Fibroblast of pulmonary artery (primary cell): ENCODE results near the gene NSD1.

Experiments used
- DNase-seq: peaks from one replicate; pipeline ENCODE4 v3.0.0-alpha.2; 2010; ENCODE audit warnings: low read depth
- H3K4me3 ChIP-seq: replicated peaks from 2 replicates; pipeline ENCODE4 v1.5.1; 2011; ENCODE audit warnings: low read depth, mild to moderate bottlenecking, control low read depth, low read length, moderate library complexity
- CTCF ChIP-seq: IDR thresholded peaks from 2 replicates; pipeline ENCODE4 v1.5.1; 2011; ENCODE audit warnings: mild to moderate bottlenecking, control low read depth, low read length, inconsistent platforms; ENCODE audit errors: missing control alignments

NSD1 gene

DNA sequence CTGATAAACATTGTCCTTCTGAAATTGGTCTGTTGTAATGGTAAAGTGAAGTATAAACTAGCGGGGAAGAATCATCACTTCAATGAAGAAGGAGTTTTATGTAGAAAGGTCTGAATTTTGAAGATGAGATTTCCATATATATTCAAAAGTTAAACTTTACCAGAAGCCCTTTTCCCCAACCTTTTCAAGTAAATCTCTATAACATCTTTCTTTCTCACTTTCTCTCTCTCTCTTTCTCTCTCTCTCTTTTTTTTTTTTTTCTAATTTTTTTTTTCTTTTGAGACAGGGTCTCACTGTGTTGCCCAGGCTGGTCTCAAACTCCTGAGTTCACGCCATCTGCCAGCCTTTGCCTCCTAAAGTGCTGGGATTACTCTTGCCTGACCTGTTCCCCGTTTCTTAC lies 78.7 kb downstream of the NSD1 start:
- no peak overlapping the region for H3K4me3 ChIP-seq
- DNase-seq, result no peak
- no peak for TF ChIP-seq CTCF

- no peak for DNase-seq
- H3K4me3 ChIP-seq, result no peak overlapping the region
- no peak for TF ChIP-seq CTCF
Observed at GRCh38 chr5:177220576-177220975, 87.0 kb downstream of the NSD1 start.

DNA sequence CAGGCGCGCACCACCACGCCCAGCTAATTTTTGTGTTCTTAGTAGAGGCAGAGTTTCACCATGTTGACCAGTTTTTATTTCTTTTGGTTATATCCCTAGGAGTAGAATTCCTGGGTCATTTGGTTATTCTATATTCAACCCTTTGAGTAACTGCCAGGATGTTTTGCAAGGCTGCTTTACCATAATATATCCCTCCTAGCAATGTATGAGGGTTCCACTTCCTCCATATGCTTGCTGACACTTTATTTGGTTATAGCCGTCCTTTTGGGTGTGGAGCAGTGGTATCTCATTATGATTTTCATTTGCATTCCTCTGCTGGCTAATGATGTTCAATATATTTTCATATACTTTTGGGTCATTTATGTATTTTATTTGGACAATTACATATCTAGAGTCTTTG lies 88.7 kb downstream of the NSD1 start:
- no peak for TF ChIP-seq CTCF
- no peak overlapping the region for H3K4me3 ChIP-seq
- DNase-seq, result no peak

GRCh38 chr5:177225798-177226197 lies 92.2 kb downstream of the NSD1 start:
- TF ChIP-seq CTCF, result no peak
- no peak for DNase-seq
- H3K4me3 ChIP-seq, result no peak overlapping the region

DNA sequence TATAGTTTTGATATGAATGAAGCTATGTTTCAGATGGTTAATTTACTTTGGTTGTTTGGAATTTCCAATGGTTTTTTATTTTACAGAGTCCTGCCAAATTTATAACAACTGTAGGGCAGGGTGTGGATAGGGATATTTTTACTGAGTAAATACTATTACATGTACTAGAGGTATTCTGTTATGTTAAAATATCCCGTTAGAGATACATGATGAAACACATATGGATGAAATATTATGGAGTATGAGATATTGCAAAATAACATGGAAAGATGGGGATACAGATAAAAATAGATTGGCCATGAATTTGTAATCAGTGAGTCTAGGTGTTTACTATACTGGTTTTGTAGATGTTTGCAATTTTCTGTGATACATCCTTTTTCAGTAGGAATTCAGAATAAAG lies 93.3 kb downstream of the NSD1 start:
- TF ChIP-seq CTCF, result no peak
- DNase-seq, result no peak
- no peak overlapping the region for H3K4me3 ChIP-seq

DNA sequence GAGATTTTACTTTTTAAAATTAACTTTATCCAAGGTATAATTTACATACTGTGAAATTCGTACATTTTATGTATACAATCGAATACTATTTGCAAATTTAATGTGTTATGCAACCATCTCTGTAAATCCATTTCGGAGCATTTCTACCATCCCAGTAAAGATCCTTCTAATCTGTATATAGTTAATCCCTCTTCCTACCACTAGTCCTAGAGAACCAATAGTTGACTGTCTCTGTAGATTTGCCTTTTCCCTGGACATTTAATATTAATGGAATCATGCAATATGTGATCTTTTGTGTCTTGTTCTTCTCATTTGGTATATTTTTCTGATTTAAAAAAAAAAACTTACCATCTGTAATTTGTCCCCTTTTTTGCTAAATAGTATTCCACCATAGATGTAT lies 95.2 kb downstream of the NSD1 start:
- no peak for TF ChIP-seq CTCF
- DNase-seq, result no peak
- no peak overlapping the region for H3K4me3 ChIP-seq

GRCh38 chr5:177230660-177231059 lies 97.1 kb downstream of the NSD1 start:
- no peak overlapping the region for H3K4me3 ChIP-seq
- no peak for TF ChIP-seq CTCF
- DNase-seq, result no peak
